Esophagus muscularis mucosa (tissue), 3 donors: Measurements from ENCODE around the gene DNAH17.

Experiments
- CTCF ChIP-seq, 3 experiments: fragments of 200-600 bp in 2 of 3; fragments of 450-650 bp in 1 of 3; sonication (generic) in 2 of 3; IDR thresholded peaks; one replicate each; pipeline ENCODE4 v1.5.1; 2017 to 2019; ENCODE audit warnings: antibody characterized with exemption in 3 of 3, mild to moderate bottlenecking in 2 of 3, moderate library complexity in 1 of 3
- POLR2A ChIP-seq: fragments of 450-650 bp; IDR thresholded peaks from one replicate; pipeline ENCODE4 v1.6.1; 2017; ENCODE audit warnings: antibody characterized with exemption, moderate library complexity, mild to moderate bottlenecking, low read depth
- POLR2AphosphoS5 ChIP-seq, 2 donors: sonication (generic); formaldehyde crosslinking; IDR thresholded peaks; one replicate each; pipeline ENCODE4 v1.6.1; 2017; ENCODE audit warnings: antibody characterized with exemption in 2 of 2

GRCh38 chr17:78401246-78401645 lies 175.9 kb downstream of the DNAH17 start:
- TF ChIP-seq CTCF (IDR thresholded peaks at IDR 0.05) (no peak), POLR2A (no peak), POLR2AphosphoS5 (IDR thresholded peaks at IDR 0.05) (no peak)
